Liver (tissue), 9 donors: ENCODE results near the gene HOXA3. TPM values are rescaled to one million over a fixed set of nuclear protein-coding genes. Genes with fewer than 3 reads are reported as not detected.

Experiments
- DNase-seq: peaks from one replicate; pipeline ENCODE4 v3.0.0-alpha.2; 2017; ENCODE audit warnings: low spot score
- H3K27ac ChIP-seq, 2 donors: one replicate each; pipeline ENCODE4 v1.7.0; 2013; ENCODE audit warnings: inconsistent platforms in 2 of 2, low read length in 2 of 2, control low read depth in 1 of 2, low read depth in 1 of 2, mild to moderate bottlenecking in 1 of 2
- H3K27me3 ChIP-seq, 4 donors: one replicate each; pipeline versions ENCODE4 v1.6.1 to v1.7.0; 2013; ENCODE audit warnings: low read length in 3 of 4, inconsistent platforms in 1 of 4, mild to moderate bottlenecking in 1 of 4, moderate library complexity in 1 of 4; ENCODE audit not compliant: control insufficient read depth in 4 of 4, insufficient read depth in 4 of 4
- H3K36me3 ChIP-seq, 4 donors: one replicate each; pipeline versions ENCODE4 v1.6.1 to v1.7.0; 2013; ENCODE audit warnings: low read length in 3 of 4, mild to moderate bottlenecking in 3 of 4, low read depth in 1 of 4, moderate library complexity in 1 of 4; ENCODE audit not compliant: control insufficient read depth in 4 of 4, insufficient read depth in 3 of 4
- H3K4me1 ChIP-seq, 4 donors: one replicate each; pipeline versions ENCODE4 v1.6.1 to v1.7.0; 2013; ENCODE audit warnings: low read length in 3 of 4, mild to moderate bottlenecking in 3 of 4, moderate library complexity in 1 of 4; ENCODE audit not compliant: control insufficient read depth in 4 of 4, insufficient read depth in 4 of 4
- H3K4me3 ChIP-seq, 3 donors: one replicate each; pipeline versions ENCODE4 v1.6.1 to v1.7.0; 2013; ENCODE audit warnings: low read length in 3 of 3, control low read depth in 1 of 3, low read depth in 1 of 3, mild to moderate bottlenecking in 1 of 3
- H3K9ac ChIP-seq, 2 donors: one replicate each; pipeline ENCODE4 v1.7.0; 2013; ENCODE audit warnings: low read length in 2 of 2, mild to moderate bottlenecking in 2 of 2, moderate library complexity in 2 of 2, control low read depth in 1 of 2, low read depth in 1 of 2
- H3K9me3 ChIP-seq, 4 donors: one replicate each; pipeline versions ENCODE4 v1.6.1 to v1.7.0; 2013; ENCODE audit warnings: low read length in 3 of 4; ENCODE audit not compliant: control insufficient read depth in 4 of 4
- CTCF ChIP-seq: fragments of 150-350 bp; IDR thresholded peaks from 2 replicates; pipeline ENCODE4 v1.5.1; 2017; ENCODE audit warnings: improper control_type of control experiment, low read depth, low read length; ENCODE audit not compliant: missing input control
- FOXA2 ChIP-seq: IDR thresholded peaks from 2 replicates; pipeline ENCODE4 v1.6.1; 2016; ENCODE audit warnings: antibody characterized with exemption
- GABPA ChIP-seq, 2 donors: IDR thresholded peaks in 1 of 2; conservative IDR thresholded peaks in 1 of 2; 2 replicates each; pipeline ENCODE4 v1.6.1; 2016; ENCODE audit warnings: antibody characterized with exemption in 2 of 2, mild to moderate bottlenecking in 1 of 2, moderate library complexity in 1 of 2
- HNF4A ChIP-seq, 2 donors: conservative IDR thresholded peaks; 2 replicates each; pipeline ENCODE4 v1.6.1; 2016; ENCODE audit warnings: antibody characterized with exemption in 2 of 2, mild to moderate bottlenecking in 2 of 2
- HNF4G ChIP-seq: IDR thresholded peaks from 2 replicates; pipeline ENCODE4 v1.6.1; 2016; ENCODE audit warnings: antibody characterized with exemption
- NR2F2 ChIP-seq: IDR thresholded peaks from 2 replicates; pipeline ENCODE4 v1.6.1; 2016; ENCODE audit warnings: antibody characterized with exemption
- RXRA ChIP-seq, 2 donors: IDR thresholded peaks; 2 replicates each; pipeline ENCODE4 v1.6.1; 2017 to 2018; ENCODE audit warnings: antibody characterized with exemption in 2 of 2, mild to moderate bottlenecking in 1 of 2
- SP1 ChIP-seq: IDR thresholded peaks from 2 replicates; pipeline ENCODE4 v1.6.1; 2018; ENCODE audit warnings: antibody characterized with exemption, mild to moderate bottlenecking
- TAF1 ChIP-seq: conservative IDR thresholded peaks from 2 replicates; pipeline ENCODE4 v1.6.1; 2016; ENCODE audit warnings: antibody characterized with exemption, mild to moderate bottlenecking
- WGBS: extraction: QIAGEN DNeasy Blood & Tissue Kit; methylation state at CpG from one replicate; pipeline ENCODE4 v1.1.7; 2013; 5-methylcytosine and 5-hydroxymethylcytosine counted together
- polyA plus RNA-seq, 2 donors: library from polyadenylated mRNA; stranded (reverse) in 1 of 2; unstranded in 1 of 2; fragments of 200-250 nt in 1 of 2; fragments of >200 nt in 1 of 2; fragmentation: Nextera tagmentation in 1 of 2; extraction: Ambion mirVana in 1 of 2; gene quantifications; one replicate each; pipeline versions ENCODE4 v1.2.1 to v1.2.3, GENCODE V29; 2013 to 2015
- total RNA-seq, 2 donors: library from RNA; depleted of rRNA; stranded (reverse); fragments of >200 nt; gene quantifications; one replicate each; pipeline ENCODE4 v1.2.3, GENCODE V29; 2014
- TF ChIP-seq, protein P1 (sequence below): IDR thresholded peaks from 2 replicates; pipeline ENCODE4 v1.6.1; 2016; ENCODE audit warnings: antibody characterized with exemption
- TF ChIP-seq, protein P2 (sequence below): IDR thresholded peaks from 2 replicates; pipeline ENCODE4 v1.6.1; 2016; ENCODE audit warnings: antibody characterized with exemption, mild to moderate bottlenecking
- donor health status: healthy.
- donor health status: healthy.
- donor health status: healthy.
- donor health status: healthy.
- donor health status: healthy.

The HOXA3 gene
- total and polyA plus RNA-seq, 4 donors: 0.11 to 0.28 (median 0.20) TPM

DNA sequence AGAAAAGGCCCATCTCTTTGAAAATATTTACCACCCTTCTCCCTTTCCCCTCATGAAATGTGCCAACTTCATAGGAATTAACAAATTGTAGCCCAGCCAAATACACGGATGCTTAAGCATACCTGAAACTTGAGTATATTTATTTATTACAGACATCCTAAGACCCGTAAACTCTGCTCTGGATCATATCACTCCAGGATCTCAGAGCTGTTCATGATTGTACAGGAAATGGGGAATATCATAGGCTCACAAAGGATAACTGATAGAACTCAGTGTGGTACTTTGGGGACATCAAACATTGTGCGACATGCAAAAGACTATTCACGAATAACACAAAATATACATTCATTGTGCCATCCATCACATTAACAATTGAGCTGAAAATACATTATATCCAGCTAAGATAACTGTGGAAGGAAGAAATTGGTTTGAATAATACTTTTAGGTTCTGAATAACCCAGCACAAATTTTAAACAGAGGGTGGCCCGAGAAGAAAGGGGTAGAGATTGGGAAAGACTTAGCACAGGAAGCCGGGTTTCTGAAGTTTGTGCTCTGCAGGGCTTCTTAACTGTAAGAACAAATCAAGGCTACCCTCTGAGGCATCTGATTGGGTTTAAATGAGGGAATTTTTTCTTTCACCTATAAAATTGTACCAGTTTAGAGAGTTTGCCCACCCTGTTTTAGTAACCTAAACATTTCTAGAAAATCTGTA lies 59.0 kb downstream of the HOXA3 start:
- H3K27me3 ChIP-seq: peaks cover 2 to 38% (median 17%) of the 10 kb centered on the region in 4 donors
- H3K4me3 ChIP-seq: no peak overlapping the region
- no peak for DNase-seq
- H3K27ac ChIP-seq: no peak overlapping the region
- no peak for TF ChIP-seq HNF4G
- no peak for TF ChIP-seq CTCF
- no peak for TF ChIP-seq TAF1
- no peaks in the 10 kb centered on the region for H3K36me3 ChIP-seq
- H3K4me1 ChIP-seq: peaks cover 0 to 1% (median 0%) of the 10 kb centered on the region in 4 donors
- WGBS: 35% methylated on average over 6 of the region's 6 CpGs
- no peak overlapping the region for H3K9ac ChIP-seq
- H3K9me3 ChIP-seq: no peaks in the 10 kb centered on the region

DNA sequence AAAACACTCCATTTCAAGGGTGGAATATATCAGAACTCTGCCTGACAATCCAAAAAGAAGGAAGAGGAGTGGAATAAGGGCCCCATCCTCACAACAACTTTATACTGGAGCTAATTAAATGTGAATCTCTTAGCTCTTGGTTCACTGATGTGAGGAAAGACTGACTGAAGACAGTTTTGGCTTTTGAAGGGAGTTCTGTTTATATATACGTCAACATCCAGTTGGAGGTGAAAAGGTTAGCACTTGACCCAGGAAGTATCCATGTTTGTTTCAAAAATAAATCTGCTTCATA lies 59.6 kb downstream of the HOXA3 start:
- DNase-seq: no peak
- Histone ChIP-seq H3K4me1 (peaks cover 0 to 3% (median 2%) of the 10 kb centered on the region in 4 donors), H3K9me3 (peaks cover 0 to 4% (median 0%) of the 10 kb centered on the region in 4 donors), H3K9ac (no peak overlapping the region), H3K27ac (no peak overlapping the region), H3K36me3 (no peaks in the 10 kb centered on the region), H3K27me3 (peaks cover 2 to 34% (median 15%) of the 10 kb centered on the region in 4 donors), H3K4me3 (no peak overlapping the region)
- TF ChIP-seq RXRA (IDR thresholded peaks at IDR 0.05) (no peak), NR2F2 (no peak), HNF4A (conservative IDR thresholded peaks at IDR 0.05) (no peak), FOXA2 (no peak), SP1 (no peak), GABPA (IDR thresholded peaks at IDR 0.05 in 1 of 2, conservative IDR thresholded peaks at IDR 0.05 in 1 of 2) (no peak)
- TF ChIP-seq, protein P1, sequence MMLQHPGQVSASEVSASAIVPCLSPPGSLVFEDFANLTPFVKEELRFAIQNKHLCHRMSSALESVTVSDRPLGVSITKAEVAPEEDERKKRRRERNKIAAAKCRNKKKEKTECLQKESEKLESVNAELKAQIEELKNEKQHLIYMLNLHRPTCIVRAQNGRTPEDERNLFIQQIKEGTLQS: no peak
- TF ChIP-seq, protein P2, sequence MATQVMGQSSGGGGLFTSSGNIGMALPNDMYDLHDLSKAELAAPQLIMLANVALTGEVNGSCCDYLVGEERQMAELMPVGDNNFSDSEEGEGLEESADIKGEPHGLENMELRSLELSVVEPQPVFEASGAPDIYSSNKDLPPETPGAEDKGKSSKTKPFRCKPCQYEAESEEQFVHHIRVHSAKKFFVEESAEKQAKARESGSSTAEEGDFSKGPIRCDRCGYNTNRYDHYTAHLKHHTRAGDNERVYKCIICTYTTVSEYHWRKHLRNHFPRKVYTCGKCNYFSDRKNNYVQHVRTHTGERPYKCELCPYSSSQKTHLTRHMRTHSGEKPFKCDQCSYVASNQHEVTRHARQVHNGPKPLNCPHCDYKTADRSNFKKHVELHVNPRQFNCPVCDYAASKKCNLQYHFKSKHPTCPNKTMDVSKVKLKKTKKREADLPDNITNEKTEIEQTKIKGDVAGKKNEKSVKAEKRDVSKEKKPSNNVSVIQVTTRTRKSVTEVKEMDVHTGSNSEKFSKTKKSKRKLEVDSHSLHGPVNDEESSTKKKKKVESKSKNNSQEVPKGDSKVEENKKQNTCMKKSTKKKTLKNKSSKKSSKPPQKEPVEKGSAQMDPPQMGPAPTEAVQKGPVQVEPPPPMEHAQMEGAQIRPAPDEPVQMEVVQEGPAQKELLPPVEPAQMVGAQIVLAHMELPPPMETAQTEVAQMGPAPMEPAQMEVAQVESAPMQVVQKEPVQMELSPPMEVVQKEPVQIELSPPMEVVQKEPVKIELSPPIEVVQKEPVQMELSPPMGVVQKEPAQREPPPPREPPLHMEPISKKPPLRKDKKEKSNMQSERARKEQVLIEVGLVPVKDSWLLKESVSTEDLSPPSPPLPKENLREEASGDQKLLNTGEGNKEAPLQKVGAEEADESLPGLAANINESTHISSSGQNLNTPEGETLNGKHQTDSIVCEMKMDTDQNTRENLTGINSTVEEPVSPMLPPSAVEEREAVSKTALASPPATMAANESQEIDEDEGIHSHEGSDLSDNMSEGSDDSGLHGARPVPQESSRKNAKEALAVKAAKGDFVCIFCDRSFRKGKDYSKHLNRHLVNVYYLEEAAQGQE: no peak
- WGBS: 47% methylated on average over 1 of the region's 1 CpG
